K562 (cell line): Measurements from ENCODE around the gene SRRM5. TPM values are rescaled to one million over a fixed set of nuclear protein-coding genes. Genes with fewer than 3 reads are reported as not detected.
A peak's percentile ranks its signal among the peaks of the same experiment; 100 is the strongest.

ENCODE experiments used
- E2F1 ChIP-seq: sonication (generic); formaldehyde crosslinking; IDR thresholded peaks from 2 replicates; pipeline ENCODE4 v1.8.1; 2023; ENCODE audit warnings: mild to moderate bottlenecking, missing genetic modification reagents, moderate library complexity
- ELF1 ChIP-seq: fragments of 200-800 bp; sonication (Bioruptor generic); IDR thresholded peaks from 2 replicates; pipeline ENCODE4 v1.6.1; 2016; ENCODE audit warnings: missing genetic modification characterization, missing compliant biosample characterization
- ELK1 ChIP-seq: sonication (generic); formaldehyde crosslinking; IDR thresholded peaks from 2 replicates; pipeline ENCODE4 v1.8.1; 2022; ENCODE audit warnings: missing genetic modification reagents
- HMG20B ChIP-seq: fragments of 250-450 bp; sonication (Bioruptor Pico); IDR thresholded peaks from 2 replicates; pipeline ENCODE4 v1.5.0; 2021; ENCODE audit warnings: mild to moderate bottlenecking
- HNRNPK ChIP-seq: fragments of 200-400 bp; formaldehyde crosslinking; IDR thresholded peaks from one replicate; pipeline ENCODE4 v1.6.1; 2018; ENCODE audit warnings: mild to moderate bottlenecking, low read depth, low read length; ENCODE audit not compliant: poor library complexity, severe bottlenecking
- KAT8 ChIP-seq: fragments of 450-650 bp; IDR thresholded peaks from 2 replicates; pipeline ENCODE4 v1.6.1; 2016; ENCODE audit warnings: low read depth, mild to moderate bottlenecking
- MGA ChIP-seq: fragments of 450-650 bp; IDR thresholded peaks from 2 replicates; pipeline ENCODE4 v1.6.1; 2016; ENCODE audit warnings: mild to moderate bottlenecking, moderate library complexity
- PATZ1 ChIP-seq: fragments of 250-450 bp; sonication (Bioruptor Pico); IDR thresholded peaks from 2 replicates; pipeline ENCODE4 v1.5.0; 2020; ENCODE audit warnings: mild to moderate bottlenecking, borderline replicate concordance
- VEZF1 ChIP-seq: fragments of 200-800 bp; sonication (Bioruptor generic); IDR thresholded peaks from 2 replicates; pipeline ENCODE4 v1.6.1; 2017; ENCODE audit warnings: missing genetic modification characterization, missing compliant biosample characterization
- ZC3H4 ChIP-seq: sonication (generic); formaldehyde crosslinking; IDR thresholded peaks from 2 replicates; pipeline ENCODE4 v1.9.0; 2021; ENCODE audit warnings: missing genetic modification reagents, borderline replicate concordance
- polyA plus RNA-seq, 8 experiments: library from polyadenylated mRNA; depleted of rRNA in 4 of 8; stranded (reverse) in 5 of 8; unstranded in 3 of 8; fragments of >200 nt; fragmentation: Nextera tagmentation in 2 of 8; fragmentation: Illumina TruSeq in 1 of 8; extraction: Ambion mirVana in 2 of 8; extraction: Trizol in 1 of 8; gene quantifications; 2 replicates each; pipeline versions ENCODE4 v1.2.1 to v1.2.3, GENCODE V29; 2011 to 2014; ENCODE audit warnings: inconsistent platforms in 1 of 8, missing spikeins in 1 of 8
- total RNA-seq, 7 experiments: library from RNA; depleted of rRNA in 6 of 7; stranded (reverse); fragments of >200 nt in 6 of 7; fragmentation: Illumina TruSeq in 2 of 7; extraction: Trizol in 2 of 7; gene quantifications; 2 replicates each; pipeline versions ENCODE4 v1.2.1 to v1.2.3, GENCODE V29; 2011 to 2021; ENCODE audit warnings: low replicate concordance in 1 of 7

SRRM5 gene
- total and polyA plus RNA-seq, 9 of the 15 experiments (the other 6 are each of a cell fraction or from before 2014, with no cell fraction given): 0.09 to 0.45 (median 0.18) TPM; not detected in 2

- no peak for TF ChIP-seq ELK1 (CRISPR knock-in tag)
- no peak for TF ChIP-seq E2F1
- TF ChIP-seq VEZF1 (CRISPR knock-in tag): no peak
- TF ChIP-seq MGA: 0 out of 2 replicates have a peak, but pooled peaks have one; percentile 38
- no peak for TF ChIP-seq ZC3H4 (CRISPR knock-in tag)
- TF ChIP-seq HNRNPK: no peak
- TF ChIP-seq ELF1: no peak
- no peak for TF ChIP-seq HMG20B
- no peak for TF ChIP-seq KAT8
- no peak for TF ChIP-seq PATZ1
Measured at GRCh38 chr19:43595605-43595998, 16.3 kb upstream of the SRRM5 start (continued).
